Measurements from ENCODE around the gene SPATA9.
"Not testable (repeated sequence)": the region's sequence is repeated elsewhere in the genome, so short reads cannot be mapped to it uniquely, and the experiment has no call there.

SPATA9 gene

GRCh38 chr5:95718203-95718602 lies 35.4 kb upstream of the SPATA9 start:
- DNase-seq: peak; percentile 92
- Histone ChIP-seq H2BK120ac (ENCODE audit: low read depth, low read length) (no peak overlapping the region), H3K23ac (ENCODE audit: low read length) (no peak overlapping the region), H2BK15ac (replicated peaks; ENCODE audit: low read depth) (no peak overlapping the region), H3K27ac (ENCODE audit: low read depth, low read length) (peak overlapping the region; percentile 58), H3K4ac (ENCODE audit: low read depth, low read length) (no peak overlapping the region), H3K27me3 (ENCODE audit: insufficient read depth, low read length, poor library complexity) (no peaks in the 10 kb centered on the region), H3K79me1 (ENCODE audit: low read length) (no peaks in the 10 kb centered on the region), H3K9ac (ENCODE audit: low read length) (peak overlapping the region; percentile 71), H3K56ac (ENCODE audit: low read length) (peak overlapping the region; percentile 85), H3K4me3 (ENCODE audit: low read length) (no peak overlapping the region), H3K18ac (ENCODE audit: low read length) (peak overlapping the region; percentile 25), H2BK5ac (ENCODE audit: low read length) (peak overlapping the region; percentile 99), H3K4me2 (ENCODE audit: low read length) (no peak overlapping the region), H2AK5ac (ENCODE audit: low read length) (peak overlapping the region; percentile 100), H3K4me1 (ENCODE audit: control insufficient read depth, low read depth, low read length) (peaks cover 11% of the 10 kb centered on the region), H4K8ac (ENCODE audit: low read depth, low read length) (no peak overlapping the region), H3K36me3 (ENCODE audit: control insufficient read depth, insufficient read depth, low read length) (no peaks in the 10 kb centered on the region), H3K79me2 (ENCODE audit: control insufficient read depth, insufficient read depth, low read length) (no peaks in the 10 kb centered on the region), H4K5ac (ENCODE audit: low read length) (no peak overlapping the region)
- WGBS (ENCODE audit: extremely low coverage, insufficient coverage, low lambda C conversion rate): no CpG with 5 or more reads among the region's 2 CpGs

- peak overlapping the region; percentile 89 for H2BK5ac ChIP-seq (ENCODE audit: low read length)
- no peak overlapping the region for H3K56ac ChIP-seq (ENCODE audit: low read length)
- H3K4me3 ChIP-seq (ENCODE audit: low read length): no peak overlapping the region
- peak overlapping the region; percentile 71 for H3K4ac ChIP-seq (ENCODE audit: low read depth, low read length)
- H3K27me3 ChIP-seq (ENCODE audit: insufficient read depth, low read length, poor library complexity): no peaks in the 10 kb centered on the region
- H3K36me3 ChIP-seq (ENCODE audit: control insufficient read depth, insufficient read depth, low read length): no peaks in the 10 kb centered on the region
- no CpG with 5 or more reads among the region's 2 CpGs for WGBS (ENCODE audit: extremely low coverage, insufficient coverage, low lambda C conversion rate)
- no peak overlapping the region for H4K8ac ChIP-seq (ENCODE audit: low read depth, low read length)
- no peaks in the 10 kb centered on the region for H3K79me1 ChIP-seq (ENCODE audit: low read length)
- H3K18ac ChIP-seq (ENCODE audit: low read length): peak overlapping the region; percentile 47
- peak overlapping the region; percentile 31 for H3K9ac ChIP-seq (ENCODE audit: low read length)
- no peaks in the 10 kb centered on the region for H3K79me2 ChIP-seq (ENCODE audit: control insufficient read depth, insufficient read depth, low read length)
- H3K23ac ChIP-seq (ENCODE audit: low read length): no peak overlapping the region
- H4K5ac ChIP-seq (ENCODE audit: low read length): peak overlapping the region; percentile 53
- H2BK120ac ChIP-seq (ENCODE audit: low read depth, low read length): no peak overlapping the region
- peak overlapping the region; percentile 49 for H3K27ac ChIP-seq (ENCODE audit: low read depth, low read length)
- no peak overlapping the region for H2AK5ac ChIP-seq (ENCODE audit: low read length)
- peak; percentile 70 for DNase-seq
- H2BK15ac ChIP-seq (replicated peaks; ENCODE audit: low read depth): peak overlapping the region; percentile 12
- H3K4me1 ChIP-seq (ENCODE audit: control insufficient read depth, low read depth, low read length): peaks cover 11% of the 10 kb centered on the region
- no peak overlapping the region for H3K4me2 ChIP-seq (ENCODE audit: low read length)
Observed at GRCh38 chr5:95717439-95717838, 34.6 kb upstream of the SPATA9 start.

GRCh38 chr5:95715799-95716461 lies 33.1 kb upstream of the SPATA9 start:
- Histone ChIP-seq H3K79me2 (ENCODE audit: control insufficient read depth, insufficient read depth, low read length) (no peaks in the 10 kb centered on the region), H3K4me2 (ENCODE audit: low read length) (no peak overlapping the region), H3K79me1 (ENCODE audit: low read length) (no peaks in the 10 kb centered on the region), H4K5ac (ENCODE audit: low read length) (no peak overlapping the region), H3K27ac (ENCODE audit: low read depth, low read length) (no peak overlapping the region), H3K27me3 (ENCODE audit: insufficient read depth, low read length, poor library complexity) (no peaks in the 10 kb centered on the region), H3K36me3 (ENCODE audit: control insufficient read depth, insufficient read depth, low read length) (no peaks in the 10 kb centered on the region), H3K23ac (ENCODE audit: low read length) (no peak overlapping the region), H3K56ac (ENCODE audit: low read length) (no peak overlapping the region), H3K4me3 (ENCODE audit: low read length) (no peak overlapping the region), H2BK5ac (ENCODE audit: low read length) (peak overlapping the region; percentile 52), H3K18ac (ENCODE audit: low read length) (no peak overlapping the region), H2AK5ac (ENCODE audit: low read length) (no peak overlapping the region), H4K8ac (ENCODE audit: low read depth, low read length) (no peak overlapping the region), H2BK120ac (ENCODE audit: low read depth, low read length) (no peak overlapping the region), H3K4ac (ENCODE audit: low read depth, low read length) (peak overlapping the region; percentile 17), H3K9ac (ENCODE audit: low read length) (no peak overlapping the region), H2BK15ac (replicated peaks; ENCODE audit: low read depth) (peak overlapping the region; percentile 76), H3K4me1 (ENCODE audit: control insufficient read depth, low read depth, low read length) (peaks cover 12% of the 10 kb centered on the region)
- DNase-seq: no peak
- no CpG with 5 or more reads among the region's 5 CpGs for WGBS (ENCODE audit: extremely low coverage, insufficient coverage, low lambda C conversion rate)

- peak overlapping the region; percentile 71 for H2AK5ac ChIP-seq (ENCODE audit: low read length)
- no peaks in the 10 kb centered on the region for H3K79me1 ChIP-seq (ENCODE audit: low read length)
- no peak overlapping the region for H2BK15ac ChIP-seq (replicated peaks; ENCODE audit: low read depth)
- no peak overlapping the region for H3K23ac ChIP-seq (ENCODE audit: low read length)
- no peak for DNase-seq
- H3K27me3 ChIP-seq (ENCODE audit: insufficient read depth, low read length, poor library complexity): no peaks in the 10 kb centered on the region
- H2BK120ac ChIP-seq (ENCODE audit: low read depth, low read length): peak overlapping the region; percentile 90
- no CpG with 5 or more reads among the region's 4 CpGs for WGBS (ENCODE audit: extremely low coverage, insufficient coverage, low lambda C conversion rate)
- peak overlapping the region; percentile 51 for H3K56ac ChIP-seq (ENCODE audit: low read length)
- no peak overlapping the region for H2BK5ac ChIP-seq (ENCODE audit: low read length)
- no peaks in the 10 kb centered on the region for H3K79me2 ChIP-seq (ENCODE audit: control insufficient read depth, insufficient read depth, low read length)
- no peak overlapping the region for H4K8ac ChIP-seq (ENCODE audit: low read depth, low read length)
- no peak overlapping the region for H3K4me3 ChIP-seq (ENCODE audit: low read length)
- H3K4ac ChIP-seq (ENCODE audit: low read depth, low read length): peak overlapping the region; percentile 79
- peak overlapping the region; percentile 82 for H3K18ac ChIP-seq (ENCODE audit: low read length)
- H3K4me1 ChIP-seq (ENCODE audit: control insufficient read depth, low read depth, low read length): peaks cover 16% of the 10 kb centered on the region
- no peak overlapping the region for H3K27ac ChIP-seq (ENCODE audit: low read depth, low read length)
- H3K36me3 ChIP-seq (ENCODE audit: control insufficient read depth, insufficient read depth, low read length): no peaks in the 10 kb centered on the region
- no peak overlapping the region for H3K9ac ChIP-seq (ENCODE audit: low read length)
- no peak overlapping the region for H4K5ac ChIP-seq (ENCODE audit: low read length)
- H3K4me2 ChIP-seq (ENCODE audit: low read length): no peak overlapping the region
Observed at GRCh38 chr5:95713960-95714710, 31.3 kb upstream of the SPATA9 start.

GRCh38 chr5:95713246-95713645 lies 30.5 kb upstream of the SPATA9 start:
- not testable (repeated sequence) for H2BK15ac ChIP-seq (replicated peaks; ENCODE audit: low read depth)

More at GRCh38 chr5:95713246-95713645, 30.5 kb upstream of the SPATA9 start:
- not testable (repeated sequence) for H3K79me2 ChIP-seq (ENCODE audit: control insufficient read depth, insufficient read depth, low read length); H3K9ac ChIP-seq (ENCODE audit: low read length); H3K23ac ChIP-seq (ENCODE audit: low read length); H3K4me3 ChIP-seq (ENCODE audit: low read length); H3K56ac ChIP-seq (ENCODE audit: low read length); H2BK120ac ChIP-seq (ENCODE audit: low read depth, low read length); H3K36me3 ChIP-seq (ENCODE audit: control insufficient read depth, insufficient read depth, low read length); H4K8ac ChIP-seq (ENCODE audit: low read depth, low read length); H2BK5ac ChIP-seq (ENCODE audit: low read length); H3K4me2 ChIP-seq (ENCODE audit: low read length); H3K27me3 ChIP-seq (ENCODE audit: insufficient read depth, low read length, poor library complexity); H3K79me1 ChIP-seq (ENCODE audit: low read length); H3K27ac ChIP-seq (ENCODE audit: low read depth, low read length); H3K4me1 ChIP-seq (ENCODE audit: control insufficient read depth, low read depth, low read length); H2AK5ac ChIP-seq (ENCODE audit: low read length); H4K5ac ChIP-seq (ENCODE audit: low read length); H3K18ac ChIP-seq (ENCODE audit: low read length); H3K4ac ChIP-seq (ENCODE audit: low read depth, low read length)
- no CpG with 5 or more reads among the region's 5 CpGs for WGBS (ENCODE audit: extremely low coverage, insufficient coverage, low lambda C conversion rate)
- peak; percentile 82 for DNase-seq
